ENCODE data around the gene KIF5A.

GRCh38 chr12:57528831-57529555 is 20.9 kb upstream of the KIF5A start:
- TF ChIP-seq CTCF (IDR thresholded peaks at IDR 0.05) (no peak), POLR2A (IDR thresholded peaks at IDR 0.05) (no peak)

Data from lower leg skin (tissue), 3 donors.